GM18499 (cell line): ENCODE data around the gene KRTAP10-3.

ENCODE experiments used
- ATAC-seq: cut with Tn5 transposase; IDR thresholded peaks from one replicate; pipeline ENCODE4 v1.9.1; 2021; ENCODE audit warnings: moderate number of reproducible peaks; ENCODE audit not compliant: insufficient read depth, unreplicated experiment

Gene KRTAP10-3

DNA sequence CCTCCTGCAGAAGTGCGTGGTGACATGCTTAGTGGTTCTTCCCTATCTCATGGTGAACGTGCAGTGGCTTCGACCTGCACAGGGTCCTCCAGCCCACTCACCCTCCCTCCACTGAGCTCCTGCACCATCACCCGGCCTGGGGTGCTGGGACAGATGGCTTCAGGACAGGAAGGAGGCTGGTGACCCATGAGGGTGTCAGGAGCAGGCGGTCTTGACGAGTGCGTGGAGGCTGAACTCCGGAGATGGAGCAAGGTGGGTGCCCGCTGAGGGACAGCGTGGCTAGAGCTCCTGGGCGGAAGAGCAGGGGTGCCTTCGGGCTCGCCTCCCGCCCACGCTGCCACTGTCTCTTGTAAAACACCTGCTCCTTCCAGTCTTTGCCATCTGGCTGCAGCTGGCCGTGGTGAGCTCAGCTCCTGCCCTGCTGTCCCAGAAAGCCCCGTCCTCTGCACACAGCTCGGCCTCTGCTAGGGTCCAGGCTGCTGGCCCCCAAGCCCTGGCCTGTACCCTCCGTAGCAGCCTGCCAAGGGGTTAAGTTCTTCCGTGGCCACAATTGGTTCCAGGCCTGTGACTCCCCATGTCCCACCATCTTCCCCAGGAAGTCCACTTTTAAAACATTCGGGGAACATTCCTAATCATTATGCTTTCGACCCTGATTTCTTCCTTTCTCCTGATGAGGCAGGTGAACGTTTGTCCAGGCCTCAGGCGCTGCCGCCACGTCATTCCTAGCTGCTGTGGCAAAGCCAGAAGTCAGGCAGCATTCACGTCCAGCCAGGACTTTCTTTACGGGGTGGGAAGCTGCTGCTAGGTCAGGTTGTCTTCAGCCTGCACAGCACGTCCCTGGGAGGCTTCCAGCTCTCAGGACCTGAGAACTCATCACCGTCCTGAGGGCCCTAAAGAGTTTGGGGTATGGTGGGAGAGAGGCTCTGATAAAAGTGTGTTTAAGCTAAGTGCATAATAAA lies 26.7 kb downstream of the KRTAP10-3 start:
- no peak for ATAC-seq

DNA sequence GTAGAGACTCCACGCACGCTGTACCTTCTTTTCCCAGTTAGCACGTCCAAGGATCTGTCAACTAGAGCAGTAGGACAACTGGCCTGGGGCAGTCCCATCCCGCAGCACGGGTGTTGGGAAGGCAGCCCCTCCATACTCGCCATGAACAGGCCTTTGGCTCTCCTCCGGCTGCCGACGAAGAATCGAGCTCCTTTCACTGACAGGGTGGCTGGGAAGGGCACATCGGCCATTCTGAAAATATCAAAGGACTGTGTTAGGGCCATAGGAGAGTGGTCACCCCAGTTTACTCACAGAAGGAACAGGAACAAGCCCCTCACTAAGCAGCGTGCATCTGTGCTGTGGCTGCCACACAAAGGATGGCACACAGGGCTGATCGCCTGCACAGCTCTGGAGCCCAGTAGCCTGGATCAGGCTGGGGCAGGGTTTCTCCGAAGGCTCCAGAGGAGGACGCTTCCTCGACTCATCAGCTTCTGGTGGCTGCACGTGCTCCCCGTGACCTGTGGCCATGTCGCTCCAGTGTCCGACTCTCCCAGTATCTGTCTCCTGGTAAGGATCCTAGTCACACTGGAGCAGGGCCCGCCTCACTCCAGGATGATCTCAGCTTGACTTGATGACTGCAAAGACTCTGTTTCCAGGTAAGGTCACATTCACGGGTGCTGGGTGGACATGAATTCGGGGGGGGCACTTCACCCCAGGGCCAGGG lies 27.5 kb downstream of the KRTAP10-3 start:
- no peak for ATAC-seq

DNA sequence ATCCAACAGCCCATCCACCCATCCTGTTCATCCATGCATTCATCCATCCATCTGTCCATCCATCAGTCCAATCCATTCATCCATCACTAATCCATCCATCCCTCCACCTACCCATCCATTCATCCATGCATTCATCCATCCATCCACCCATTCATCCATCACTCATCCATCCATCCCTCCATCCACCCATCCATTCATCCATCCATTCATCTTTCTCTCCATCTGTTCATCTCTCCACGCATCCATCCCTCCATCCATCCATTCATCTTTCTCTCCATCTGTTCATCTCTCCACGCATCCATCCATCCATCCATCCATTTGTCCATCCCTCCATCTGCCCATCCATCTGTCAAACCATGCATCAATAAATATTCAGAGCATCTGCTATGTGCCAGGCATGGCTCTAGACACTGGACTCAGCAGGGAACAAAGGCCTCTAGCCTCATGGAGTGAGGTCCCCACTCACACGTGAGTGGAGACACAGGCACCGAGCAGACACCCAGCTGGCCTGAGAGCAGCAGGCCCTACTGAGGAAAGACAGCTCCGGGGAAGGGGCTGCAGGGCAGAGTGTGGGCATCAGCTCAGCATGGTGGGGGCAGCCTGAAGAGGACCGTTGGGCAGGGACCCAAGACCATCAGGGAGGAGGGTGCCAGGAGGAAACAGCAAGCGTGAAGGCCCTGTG lies 28.2 kb downstream of the KRTAP10-3 start:
- ATAC-seq = no peak

DNA sequence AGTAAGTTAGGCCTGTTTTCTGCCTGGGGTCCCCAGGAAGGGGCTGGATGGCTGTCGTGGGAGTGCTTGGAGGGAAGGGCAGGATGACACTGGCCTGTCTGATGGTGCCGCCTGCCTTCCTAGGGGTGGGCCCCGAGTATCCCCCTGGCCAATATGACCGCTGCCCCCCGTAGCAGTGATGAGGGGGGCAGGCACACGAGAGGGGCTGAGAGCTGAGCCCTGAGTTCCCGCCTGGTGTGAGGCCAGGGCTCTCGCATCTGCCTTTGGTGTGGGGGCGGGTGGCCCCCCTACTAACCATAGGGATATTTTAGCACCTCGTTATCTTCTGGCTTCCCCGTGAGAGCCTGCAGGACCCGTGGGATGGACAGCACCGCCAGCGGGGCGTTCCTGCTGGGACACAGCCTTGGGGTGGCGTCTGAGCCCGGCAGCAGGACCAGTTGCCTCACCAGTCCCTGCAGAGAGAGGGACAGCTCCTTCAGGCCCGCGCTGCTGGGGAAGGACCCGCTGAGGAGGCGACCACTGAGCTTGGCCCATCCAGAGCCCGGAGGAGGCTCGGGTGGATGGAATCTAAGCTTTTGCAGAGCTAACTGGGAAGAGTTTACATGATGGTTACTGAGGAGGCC lies 29.0 kb downstream of the KRTAP10-3 start:
- no peak for ATAC-seq

DNA sequence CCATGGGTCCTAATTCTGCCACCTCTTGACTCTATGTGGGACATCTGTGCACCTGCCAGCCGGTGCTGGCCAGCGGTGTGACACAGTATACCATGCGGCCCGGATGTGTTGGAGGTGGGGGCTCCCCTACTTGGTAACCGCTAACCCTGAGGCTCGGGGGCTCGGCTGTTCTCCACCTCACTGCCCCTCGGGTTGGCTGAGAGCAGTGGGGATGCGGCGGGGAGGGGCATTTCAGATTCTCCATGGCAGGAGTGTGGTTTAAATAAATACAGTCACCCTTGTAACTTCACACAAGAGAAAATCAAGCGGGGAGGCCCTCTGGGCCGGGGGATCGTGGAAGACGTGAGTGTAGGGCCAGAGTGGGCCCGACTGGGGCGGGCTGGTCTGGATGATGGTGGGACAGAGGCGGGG lies 29.6 kb downstream of the KRTAP10-3 start:
- no peak for ATAC-seq

DNA sequence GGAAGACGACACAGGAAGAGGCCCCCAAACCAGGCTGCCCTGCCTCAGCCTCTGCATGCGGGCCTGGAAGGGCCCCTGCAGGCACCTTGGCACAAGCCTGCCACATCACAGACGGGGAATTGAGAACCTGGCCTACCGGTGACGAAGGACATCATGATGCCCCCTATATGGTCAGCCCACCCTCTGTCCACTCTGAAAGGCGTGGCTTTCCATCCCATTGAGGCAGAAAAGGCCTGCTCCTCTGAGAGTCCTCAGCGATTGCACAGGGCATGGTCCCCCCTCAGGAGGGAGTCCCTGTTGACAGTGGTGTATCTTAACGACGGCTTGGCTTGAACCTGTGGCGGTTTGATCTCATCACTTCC lies 30.0 kb downstream of the KRTAP10-3 start:
- no peak for ATAC-seq

DNA sequence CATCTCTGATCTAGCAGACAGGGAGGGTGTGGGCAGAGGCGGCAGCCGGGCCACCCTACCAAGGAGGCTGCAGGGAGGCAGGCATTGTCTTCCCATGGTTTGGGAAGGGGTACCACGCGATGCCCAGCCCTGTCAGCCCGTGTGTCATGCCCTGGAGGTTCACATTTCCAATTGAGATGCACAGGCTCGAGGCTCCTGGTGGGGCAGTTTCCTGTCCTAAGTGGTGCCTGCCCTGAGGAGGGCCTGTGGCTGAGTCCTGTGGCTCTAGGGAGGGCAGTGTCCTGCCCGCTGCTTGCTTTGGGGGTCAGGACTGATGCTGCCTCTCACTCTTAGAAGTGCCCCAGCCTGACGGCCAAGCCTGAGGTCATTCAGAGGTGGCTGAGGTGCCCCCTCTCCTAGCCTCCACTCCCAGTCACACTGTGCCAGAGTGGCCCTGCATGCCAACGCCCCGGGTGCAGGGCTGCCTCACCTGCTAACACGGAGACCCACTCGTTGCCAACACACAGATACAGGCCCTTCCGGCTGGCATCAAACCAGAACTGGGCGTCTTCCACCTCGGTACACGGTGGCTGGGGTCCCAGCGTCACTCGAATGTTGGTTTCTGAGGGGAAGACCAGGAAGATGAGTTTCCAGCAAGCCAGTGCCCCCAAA lies 30.5 kb downstream of the KRTAP10-3 start:
- ATAC-seq = no peak

DNA sequence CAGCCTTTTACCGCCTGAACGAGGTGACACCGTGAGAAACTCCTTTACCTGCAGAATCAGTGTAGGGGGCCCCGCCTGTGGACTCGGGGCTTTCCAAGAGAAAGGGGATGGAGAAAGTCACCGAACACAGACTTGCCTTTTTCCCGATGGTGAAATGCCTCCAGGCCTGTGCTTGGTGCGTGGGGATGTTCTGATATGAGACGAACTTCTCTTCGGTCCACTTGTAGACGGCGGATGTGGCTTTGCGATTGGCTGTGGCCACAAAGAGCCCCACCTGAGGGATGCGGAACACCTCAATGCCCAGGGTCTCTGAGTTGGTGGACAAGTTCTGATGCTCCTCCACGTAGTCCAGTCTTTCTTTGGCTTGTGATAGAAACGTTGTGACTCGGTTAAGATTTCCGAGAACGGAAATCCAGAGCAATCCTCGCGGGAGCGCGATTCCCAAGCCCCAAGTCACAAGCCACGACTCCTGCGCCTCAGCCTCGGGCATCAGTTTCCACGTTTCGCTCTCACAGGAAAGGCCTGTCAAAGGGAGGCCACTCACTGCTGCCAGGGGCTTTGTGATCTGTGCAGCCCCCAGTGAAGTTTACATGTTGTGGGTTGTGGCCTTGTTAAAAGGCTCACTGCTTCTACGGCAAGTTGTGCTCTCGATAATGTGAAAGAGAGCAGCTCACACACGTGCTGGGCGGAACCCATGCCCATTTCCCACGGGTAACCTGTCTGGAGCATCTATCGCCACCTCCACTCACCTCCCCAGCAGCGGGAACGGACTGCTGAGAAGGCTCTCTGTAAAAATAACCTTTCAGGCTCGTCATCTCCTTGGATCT lies 31.2 kb downstream of the KRTAP10-3 start:
- ATAC-seq = no peak

DNA sequence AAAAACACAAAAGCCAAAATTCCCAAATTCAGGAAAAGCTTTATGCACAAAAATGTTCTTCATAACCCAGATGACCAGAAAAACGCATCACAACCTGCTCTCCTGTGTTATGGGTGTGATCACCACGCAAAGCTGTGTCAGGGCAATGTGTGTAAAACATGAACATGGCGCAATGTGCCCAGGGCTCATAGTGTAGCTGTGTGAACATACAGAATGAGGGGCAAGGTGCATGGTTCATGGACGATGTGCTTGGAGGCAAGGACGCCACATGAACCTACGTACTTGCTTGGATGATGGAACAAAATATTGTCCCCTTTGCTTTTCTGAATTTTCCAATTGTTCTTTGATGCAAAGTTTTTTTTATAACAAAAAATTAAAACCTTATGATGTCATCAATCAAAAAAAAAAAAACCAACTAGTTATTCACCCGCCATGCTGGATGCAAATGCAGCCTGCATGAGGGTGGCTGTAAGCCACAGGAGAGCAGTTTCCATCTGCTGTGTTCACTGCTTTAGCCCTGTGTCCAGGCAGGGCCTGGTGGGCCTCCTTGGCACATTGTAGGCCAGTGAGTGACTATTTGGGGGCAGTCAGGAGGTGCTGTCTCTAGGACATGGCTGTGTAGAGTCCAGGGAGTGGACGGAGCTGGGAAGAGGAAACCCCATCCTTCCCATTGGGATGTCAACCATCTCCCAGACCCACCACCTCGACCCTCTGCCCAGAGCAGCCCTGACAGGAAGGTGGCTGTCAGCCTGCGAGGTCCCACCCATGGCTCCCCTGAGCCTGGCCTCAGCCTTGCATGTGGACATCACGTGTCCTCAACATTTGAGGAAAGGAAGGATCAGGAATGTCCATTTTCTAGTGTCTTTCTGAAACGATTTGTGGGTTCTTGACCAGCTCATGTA lies 32.2 kb downstream of the KRTAP10-3 start:
- no peak for ATAC-seq

DNA sequence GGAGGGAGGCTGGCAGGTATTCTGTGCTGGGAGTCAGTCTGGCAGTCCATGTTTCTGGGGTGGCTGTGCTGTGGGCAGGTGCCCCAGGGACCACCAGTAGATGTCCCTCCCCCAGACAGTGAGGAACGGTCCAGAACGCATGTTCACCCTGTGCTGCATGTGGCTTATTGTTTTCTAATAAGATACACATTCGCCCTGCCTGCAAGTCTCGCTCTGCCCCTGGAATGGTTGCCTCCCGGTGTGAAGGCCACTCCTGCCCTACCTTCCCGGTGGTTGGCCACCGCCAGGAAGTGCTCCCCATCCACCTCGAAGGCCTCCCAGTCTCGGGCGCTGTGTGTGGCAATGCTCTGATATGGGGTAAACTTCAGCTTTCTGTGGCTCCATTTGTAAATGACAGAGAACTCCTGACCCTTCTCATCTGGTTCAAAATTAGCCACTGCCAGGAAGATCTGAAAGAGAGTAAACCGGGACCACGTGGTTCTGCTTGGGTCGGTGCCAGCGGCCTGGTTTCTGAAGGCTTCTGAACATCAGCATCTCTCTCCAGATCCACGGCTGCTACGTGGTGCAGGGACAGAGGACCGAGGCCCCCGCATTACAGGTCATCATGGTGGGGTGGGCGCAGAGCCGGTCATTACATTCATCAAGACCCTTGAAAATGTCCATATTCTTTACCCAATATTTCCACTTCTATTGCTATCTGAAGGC lies 33.1 kb downstream of the KRTAP10-3 start:
- ATAC-seq = no peak

DNA sequence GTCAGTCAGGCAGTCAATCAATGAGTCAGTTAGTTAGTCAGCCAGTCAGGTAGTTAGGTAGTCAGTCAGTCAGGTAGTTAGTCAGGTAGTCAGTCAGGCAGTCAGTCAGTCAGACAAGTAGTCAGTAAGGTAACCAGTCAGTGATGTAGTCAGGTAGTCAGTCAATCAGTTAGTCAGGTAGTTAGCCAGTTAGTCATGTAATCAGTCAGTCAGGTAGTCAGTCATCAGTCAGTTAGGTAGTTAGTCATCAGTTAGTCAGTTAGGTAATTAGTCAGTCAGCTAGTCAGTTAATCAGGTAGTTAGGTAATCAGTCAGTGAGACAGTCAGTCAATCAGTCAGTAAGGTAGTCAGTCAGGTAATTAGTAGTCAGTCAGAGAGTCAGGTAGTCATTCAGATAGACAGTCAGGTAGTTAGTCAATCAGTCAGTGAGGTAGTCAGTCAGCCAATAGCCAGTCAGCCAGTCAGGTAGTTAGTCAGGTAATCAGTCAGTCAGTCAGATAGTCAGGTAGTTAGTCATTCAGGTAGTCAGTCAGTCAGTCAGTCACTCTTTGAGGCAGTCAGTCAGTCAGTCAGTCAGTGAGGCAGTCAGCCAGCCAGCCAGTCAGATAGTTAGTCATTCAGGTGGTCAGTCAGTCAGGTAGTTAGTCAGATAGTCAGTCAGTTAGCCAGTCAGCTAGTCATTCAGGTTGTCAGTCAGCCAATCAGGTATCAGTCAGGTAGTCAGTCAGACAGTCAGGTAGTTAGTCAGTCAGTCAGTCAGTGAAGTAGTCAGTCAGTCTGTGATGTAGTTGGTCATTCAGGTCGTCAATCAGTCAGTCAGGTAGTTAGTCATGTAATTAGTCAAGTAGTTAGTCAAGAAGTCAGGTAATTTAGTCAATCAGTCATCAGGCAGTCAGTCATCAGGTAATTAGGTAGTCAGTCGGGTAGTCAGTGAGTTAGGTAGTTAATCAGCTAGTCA lies 33.9 kb downstream of the KRTAP10-3 start:
- ATAC-seq = no peak

DNA sequence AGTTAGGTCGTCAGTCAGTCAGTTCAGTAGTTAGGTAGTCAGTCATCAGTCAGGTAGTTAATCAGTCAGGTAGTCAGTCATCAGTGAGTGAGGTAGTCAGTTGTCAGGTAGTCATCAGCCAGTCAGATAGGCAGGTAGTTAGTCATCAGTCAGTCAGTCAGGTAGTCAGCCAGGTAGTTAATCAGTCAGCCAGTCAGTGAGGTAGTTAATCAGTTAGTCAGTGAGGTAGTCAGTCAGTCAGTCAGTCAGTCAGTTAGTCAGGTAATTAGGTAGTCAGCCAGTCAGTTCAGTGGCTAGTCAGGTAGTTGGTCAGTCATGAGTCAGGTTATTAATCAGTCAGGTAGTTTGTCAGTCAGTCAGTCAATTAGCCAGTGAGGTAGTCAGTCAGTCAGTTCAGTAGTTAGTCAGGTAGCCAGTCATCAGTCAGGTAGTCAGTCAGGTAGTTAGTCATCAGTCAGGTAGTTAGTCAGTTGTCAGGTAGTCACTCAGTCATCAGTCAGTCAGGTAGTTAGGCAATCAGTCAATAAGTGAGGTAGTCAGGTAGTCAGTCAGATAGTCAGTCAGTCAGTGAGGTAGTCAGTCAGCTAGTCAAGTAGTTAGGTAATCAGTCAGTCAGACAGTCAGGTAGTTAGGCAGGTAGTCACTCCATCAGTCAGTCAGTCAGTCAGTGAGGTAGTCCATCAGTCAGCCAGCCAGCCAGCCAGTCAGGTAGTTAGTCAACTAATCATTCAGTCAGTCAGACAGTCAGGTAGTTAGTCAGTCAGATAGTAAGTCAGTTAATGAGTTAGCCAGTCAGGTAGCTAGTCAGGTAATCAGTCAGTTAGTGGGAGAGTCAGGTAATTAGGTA lies 34.8 kb downstream of the KRTAP10-3 start:
- no peak for ATAC-seq

DNA sequence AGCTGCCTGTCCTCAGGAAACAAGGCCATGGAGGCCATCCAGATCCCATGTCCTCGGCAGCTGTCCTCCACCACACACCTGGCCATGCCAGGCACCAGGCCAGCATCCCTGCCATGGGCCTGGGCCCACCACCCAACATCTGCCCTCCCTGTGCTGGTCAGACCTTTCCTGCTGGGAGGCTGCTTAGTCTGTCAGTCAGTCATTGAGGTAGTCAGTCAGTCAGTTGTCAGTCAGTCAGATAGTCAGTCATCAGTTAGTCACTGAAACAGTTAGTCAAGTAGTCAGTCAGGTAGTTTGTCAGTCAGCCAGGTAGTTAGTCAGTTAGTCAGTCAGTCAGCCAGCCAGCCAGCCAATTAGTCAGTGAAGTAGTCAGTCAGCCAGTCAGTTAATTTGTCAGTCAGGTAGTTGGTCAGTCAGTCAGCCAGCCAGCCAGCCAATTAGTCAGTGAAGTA lies 35.8 kb downstream of the KRTAP10-3 start:
- ATAC-seq = no peak

DNA sequence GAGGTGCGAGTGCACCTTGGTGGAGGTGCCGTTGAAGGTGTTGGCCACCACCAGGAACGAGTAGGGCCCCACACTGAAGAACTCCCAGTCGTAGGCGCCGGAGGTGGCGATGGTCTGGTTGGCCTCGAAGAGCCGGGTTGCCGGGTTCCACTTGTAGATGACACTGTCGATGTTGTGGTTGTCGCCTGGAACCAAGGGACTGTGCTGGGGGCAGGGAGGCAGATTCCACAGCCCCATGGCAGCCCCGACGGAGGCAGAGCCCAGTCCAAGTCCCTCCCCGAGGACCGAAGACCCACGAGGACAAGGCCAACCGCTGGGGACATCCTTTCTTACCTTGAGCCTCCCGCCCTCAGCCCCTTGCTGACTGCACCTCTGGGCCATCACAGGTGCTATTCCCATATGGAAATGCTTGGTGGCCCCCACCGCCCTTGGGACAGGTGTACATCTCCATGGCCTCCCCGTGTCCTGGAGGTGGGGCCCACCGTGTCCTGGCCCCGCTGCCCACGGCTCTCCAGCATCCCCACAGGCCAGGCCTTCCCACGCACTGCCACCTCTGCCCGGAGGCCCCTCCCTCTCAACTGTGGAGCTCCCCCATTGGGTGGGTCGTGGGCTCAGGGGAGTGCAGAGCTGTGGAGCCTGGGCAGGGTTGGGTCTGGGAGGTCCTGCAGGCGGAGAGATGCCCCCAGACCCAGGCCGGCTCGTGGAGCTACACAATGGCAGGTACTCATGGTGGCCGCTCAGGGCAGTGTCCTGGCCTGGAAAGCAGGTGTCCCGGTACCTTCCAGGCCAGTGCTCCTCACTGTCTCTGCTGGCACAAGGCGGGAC lies 36.5 kb downstream of the KRTAP10-3 start:
- ATAC-seq = no peak
